ENCODE results near the gene CEP55. TPM values are rescaled to one million over a fixed set of nuclear protein-coding genes. Genes with fewer than 3 reads are reported as not detected.

Gene CEP55
- total RNA-seq (1 to 10 TPM in 1 of 2 donors, under 1 TPM in 1; 0.55 to 1.4 TPM), polyA plus RNA-seq (1 to 10 TPM in 1 of 2 donors, under 1 TPM in 1; 0.43 to 2.8 TPM)
- long read RNA-seq, donor 1 = 0 reads
- long read RNA-seq, donor 2 = 0 reads

DNA sequence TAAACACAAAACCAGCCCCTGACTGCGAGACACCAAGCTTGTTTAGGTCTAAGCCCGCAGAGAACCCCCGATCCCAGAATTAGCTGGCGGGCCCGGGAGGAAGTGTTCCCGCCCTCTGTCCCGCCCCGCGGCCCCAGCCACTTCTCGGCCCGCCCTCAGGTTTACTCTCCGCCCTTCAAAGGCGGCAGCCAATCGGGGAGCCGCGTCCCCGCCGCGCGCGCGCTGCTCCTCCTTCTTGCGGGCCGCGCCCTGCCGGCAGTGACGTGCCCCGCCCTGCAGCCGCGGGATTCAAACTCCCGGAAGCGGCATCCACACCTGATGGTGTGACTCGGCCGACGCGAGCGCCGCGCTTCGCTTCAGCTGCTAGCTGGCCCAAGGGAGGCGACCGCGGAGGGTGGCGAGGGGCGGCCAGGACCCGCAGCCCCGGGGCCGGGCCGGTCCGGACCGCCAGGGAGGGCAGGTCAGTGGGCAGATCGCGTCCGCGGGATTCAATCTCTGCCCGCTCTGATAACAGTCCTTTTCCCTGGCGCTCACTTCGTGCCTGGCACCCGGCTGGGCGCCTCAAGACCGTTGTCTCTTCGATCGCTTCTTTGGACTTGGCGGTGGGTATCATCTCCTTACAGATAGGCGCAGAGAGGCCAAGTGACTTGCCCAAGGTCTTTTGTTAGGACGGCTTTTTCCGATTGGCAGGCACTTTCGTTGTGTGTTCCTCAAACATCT, at the start of gene CEP55:
CEP55 (plus strand) TSS at position 291 of the 720 bp plus-strand sequence. CDS start 3,440 bp downstream, outside the sequence.
- Histone ChIP-seq H3K27ac (ENCODE audit: low read depth in 1 of 2, low read length in 2 of 2) (no peak within 1 kb of the TSS), H3K4me1 (ENCODE audit: control insufficient read depth in 1 of 2, insufficient read depth in 2 of 2, low read length in 2 of 2) (no peaks in the 10 kb centered on the region), H3K27me3 (ENCODE audit: control insufficient read depth in 1 of 2, insufficient read depth in 2 of 2, low read length in 1 of 2) (no peaks in the 10 kb centered on the region), H3K9me3 (ENCODE audit: control insufficient read depth, low read length) (no peaks in the 10 kb centered on the region), H3K36me3 (ENCODE audit: control insufficient read depth in 1 of 2, insufficient read depth in 2 of 2, low read length in 1 of 2) (no peaks in the 10 kb centered on the region), H3K4me3 (ENCODE audit: low read length in 2 of 2) (peak within 1 kb of the TSS; percentile 44 to 48)
- intact Hi-C loops (cut with DNase I) = loop anchor here in 1 of 2 donors (5.0 kb wide), 1 partner anchor 119 kb away; no protein-coding TSS in a partner anchor
- 1 to 2% methylated on average over 67 to 68 of the region's 68 CpGs for WGBS, 2 donors
- ATAC-seq (ENCODE audit: low FRiP score) (peak; percentile 100), DNase-seq (peak; percentile 97 to 98)

DNA sequence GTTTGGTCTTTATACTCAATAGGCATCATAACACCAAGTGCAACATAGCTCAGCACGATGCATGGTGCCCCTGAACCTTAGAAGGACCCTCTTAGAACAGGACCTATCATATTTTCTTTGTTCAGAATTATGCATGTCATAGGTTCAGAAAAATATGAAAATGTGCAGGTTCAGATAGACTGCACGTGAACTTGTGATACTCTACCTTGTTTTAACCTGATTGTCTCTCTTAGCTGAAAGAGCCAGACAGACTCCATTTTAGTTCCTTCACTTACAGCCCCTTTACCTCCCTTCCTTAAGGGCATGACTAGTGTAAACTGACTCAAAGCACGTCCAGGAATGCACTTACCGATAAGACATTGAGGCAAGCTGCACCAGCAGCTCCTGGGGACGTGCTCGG, 49.4 kb upstream of the CEP55 start:
- Histone ChIP-seq H3K4me1 (ENCODE audit: control insufficient read depth in 1 of 2, insufficient read depth in 2 of 2, low read length in 2 of 2) (no peaks in the 10 kb centered on the region), H3K27ac (ENCODE audit: low read depth in 1 of 2, low read length in 2 of 2) (peak overlapping the region in 1 of 2 donors; percentile 65), H3K27me3 (ENCODE audit: control insufficient read depth in 1 of 2, insufficient read depth in 2 of 2, low read length in 1 of 2) (no peaks in the 10 kb centered on the region), H3K4me3 (ENCODE audit: low read length in 2 of 2) (no peak overlapping the region), H3K9me3 (ENCODE audit: control insufficient read depth, low read length) (no peaks in the 10 kb centered on the region), H3K36me3 (ENCODE audit: control insufficient read depth in 1 of 2, insufficient read depth in 2 of 2, low read length in 1 of 2) (peaks cover 0 to 1% of the 10 kb centered on the region in 2 donors)
- ATAC-seq (ENCODE audit: low FRiP score) (no peak), DNase-seq (no peak)
- WGBS, 2 donors = 70 to 73% methylated on average over 6 of the region's 6 CpGs
- intact Hi-C loops (cut with DNase I) = no loop called here

DNA sequence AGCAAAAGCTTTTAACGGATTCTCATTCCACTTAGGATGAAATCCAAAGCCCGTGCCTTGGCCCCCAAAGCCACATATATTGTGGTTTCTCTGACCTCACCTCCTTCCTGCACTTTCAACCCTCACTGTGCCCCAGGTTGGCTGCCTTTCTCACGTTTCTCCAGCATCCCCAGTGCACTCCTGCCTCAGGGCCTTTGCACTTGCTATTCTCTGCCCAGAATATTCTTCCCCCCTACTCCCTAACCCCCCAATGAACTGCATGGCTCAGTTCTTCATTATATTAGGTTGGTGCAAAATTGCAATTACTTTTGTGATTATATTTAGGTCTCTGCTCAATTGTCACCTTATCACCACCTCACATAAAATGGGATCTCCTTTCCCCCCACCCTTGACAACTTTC, 48.4 kb upstream of the CEP55 start:
- 54 to 77% methylated on average over 3 of the region's 3 CpGs for WGBS, 2 donors
- ATAC-seq (ENCODE audit: low FRiP score) (no peak), DNase-seq (no peak)
- peaks cover 0 to 1% of the 10 kb centered on the region in 2 donors for H3K36me3 ChIP-seq (ENCODE audit: control insufficient read depth in 1 of 2, insufficient read depth in 2 of 2, low read length in 1 of 2)
- H3K4me1 ChIP-seq (ENCODE audit: control insufficient read depth in 1 of 2, insufficient read depth in 2 of 2, low read length in 2 of 2) = no peaks in the 10 kb centered on the region
- intact Hi-C loops (cut with DNase I) = no loop called here
- H3K27ac ChIP-seq (ENCODE audit: low read depth in 1 of 2, low read length in 2 of 2) = peak overlapping the region in 1 of 2 donors; percentile 33
- H3K9me3 ChIP-seq (ENCODE audit: control insufficient read depth, low read length) = no peaks in the 10 kb centered on the region
- no peak overlapping the region for H3K4me3 ChIP-seq (ENCODE audit: low read length in 2 of 2)
- H3K27me3 ChIP-seq (ENCODE audit: control insufficient read depth in 1 of 2, insufficient read depth in 2 of 2, low read length in 1 of 2) = no peaks in the 10 kb centered on the region

DNA sequence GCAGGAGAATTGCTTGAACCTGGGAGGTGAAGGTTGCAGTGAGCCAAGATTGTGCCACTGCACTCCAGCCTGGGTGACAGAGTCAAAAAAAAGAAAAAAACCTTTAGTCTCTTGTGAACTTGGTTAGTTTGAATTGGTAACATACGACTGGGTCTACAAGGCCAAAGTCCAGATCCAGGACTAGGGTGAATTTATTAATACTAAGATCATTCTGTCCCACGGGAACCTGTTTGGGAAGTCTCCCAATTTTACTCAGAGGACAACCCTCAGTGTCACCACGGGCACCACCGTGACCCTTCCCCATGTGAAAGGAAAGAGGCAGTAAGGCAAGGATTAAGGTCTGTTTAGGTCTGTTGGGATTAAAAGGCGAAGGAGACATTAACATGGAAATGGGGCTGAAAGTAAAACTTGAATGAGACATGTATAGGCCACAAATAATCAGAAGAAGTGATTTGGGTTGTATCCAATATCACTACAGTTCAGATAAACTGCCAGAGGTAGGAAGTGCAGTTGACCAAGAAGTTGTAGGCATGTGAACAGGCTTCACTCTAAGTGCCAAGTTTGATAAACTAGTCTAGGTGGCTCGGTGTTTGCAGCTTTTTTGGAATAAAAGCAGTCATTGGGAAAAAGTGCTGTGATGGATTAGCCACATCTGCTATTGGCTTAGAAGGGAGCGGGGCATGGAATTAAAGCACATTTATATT, 45.0 kb upstream of the CEP55 start:
- Histone ChIP-seq H3K27ac (ENCODE audit: low read depth in 1 of 2, low read length in 2 of 2) (no peak overlapping the region), H3K36me3 (ENCODE audit: control insufficient read depth in 1 of 2, insufficient read depth in 2 of 2, low read length in 1 of 2) (peaks cover 0 to 2% of the 10 kb centered on the region in 2 donors)
- 76% methylated on average over 7 of the region's 7 CpGs for WGBS, 2 donors

DNA sequence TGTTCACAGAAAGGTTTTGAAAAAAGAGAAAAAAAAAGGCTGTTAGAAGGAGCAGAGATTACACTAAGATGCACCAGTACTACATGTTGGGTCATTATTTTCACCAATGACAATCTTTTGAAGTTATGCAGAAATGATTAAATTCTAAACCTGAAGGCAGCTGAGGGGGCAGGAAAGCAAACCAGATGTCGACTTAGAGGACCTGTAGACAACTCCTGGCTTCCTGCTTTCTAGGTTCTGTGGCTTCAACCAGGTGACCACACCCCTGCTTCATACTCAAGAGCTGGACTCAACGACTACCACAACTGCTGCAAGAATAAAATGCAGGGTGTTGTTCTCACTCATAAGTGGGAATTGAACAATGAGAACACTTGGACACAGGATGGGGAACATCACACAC, 44.3 kb upstream of the CEP55 start:
- no peak overlapping the region for H3K4me3 ChIP-seq (ENCODE audit: low read length in 2 of 2)
- ATAC-seq (ENCODE audit: low FRiP score) (no peak), DNase-seq (no peak)
- peaks cover 0 to 4% of the 10 kb centered on the region in 2 donors for H3K36me3 ChIP-seq (ENCODE audit: control insufficient read depth in 1 of 2, insufficient read depth in 2 of 2, low read length in 1 of 2)
- intact Hi-C loops (cut with DNase I) = no loop called here
- no peak overlapping the region for H3K27ac ChIP-seq (ENCODE audit: low read depth in 1 of 2, low read length in 2 of 2)
- H3K9me3 ChIP-seq (ENCODE audit: control insufficient read depth, low read length) = no peaks in the 10 kb centered on the region
- 58 to 67% methylated on average over 2 of the region's 2 CpGs for WGBS, 2 donors
- H3K27me3 ChIP-seq (ENCODE audit: control insufficient read depth in 1 of 2, insufficient read depth in 2 of 2, low read length in 1 of 2) = no peaks in the 10 kb centered on the region
- no peaks in the 10 kb centered on the region for H3K4me1 ChIP-seq (ENCODE audit: control insufficient read depth in 1 of 2, insufficient read depth in 2 of 2, low read length in 2 of 2)

More for the DNA sequence above, 45.0 kb upstream of the CEP55 start:
- DNase-seq (no peak), ATAC-seq (ENCODE audit: low FRiP score) (no peak)
- H3K27me3 ChIP-seq (ENCODE audit: control insufficient read depth in 1 of 2, insufficient read depth in 2 of 2, low read length in 1 of 2) = no peaks in the 10 kb centered on the region
- no peaks in the 10 kb centered on the region for H3K9me3 ChIP-seq (ENCODE audit: control insufficient read depth, low read length)
- intact Hi-C loops (cut with DNase I) = no loop called here
- H3K4me1 ChIP-seq (ENCODE audit: control insufficient read depth in 1 of 2, insufficient read depth in 2 of 2, low read length in 2 of 2) = no peaks in the 10 kb centered on the region
- H3K4me3 ChIP-seq (ENCODE audit: low read length in 2 of 2) = no peak overlapping the region

DNA sequence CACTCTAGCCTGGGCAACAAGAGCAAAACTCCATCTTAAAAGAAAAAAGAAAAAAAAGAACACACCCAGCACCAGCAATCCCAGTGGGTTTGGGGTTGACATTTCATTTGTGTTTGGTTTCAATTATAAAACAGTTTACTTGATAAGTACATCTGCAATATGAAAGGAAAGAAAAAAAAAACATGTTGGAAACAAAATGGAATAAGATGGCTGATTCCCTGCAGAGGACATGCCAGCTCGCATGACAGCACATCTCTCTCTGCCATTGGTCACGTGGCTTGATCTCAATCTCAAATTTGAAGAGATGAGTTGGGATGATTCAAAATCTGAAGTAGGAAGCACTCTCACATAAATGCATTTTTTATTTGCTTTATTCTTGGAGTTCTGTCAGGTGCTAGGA, 42.3 kb upstream of the CEP55 start:
- no peaks in the 10 kb centered on the region for H3K4me1 ChIP-seq (ENCODE audit: control insufficient read depth in 1 of 2, insufficient read depth in 2 of 2, low read length in 2 of 2)
- ATAC-seq (ENCODE audit: low FRiP score) = no peak
- H3K27ac ChIP-seq (ENCODE audit: low read depth in 1 of 2, low read length in 2 of 2) = no peak overlapping the region
- DNase-seq = no peak
- WGBS, 2 donors = 94 to 96% methylated on average over 2 of the region's 2 CpGs
- H3K9me3 ChIP-seq (ENCODE audit: control insufficient read depth, low read length) = no peaks in the 10 kb centered on the region
- no peak overlapping the region for H3K4me3 ChIP-seq (ENCODE audit: low read length in 2 of 2)
- H3K27me3 ChIP-seq (ENCODE audit: control insufficient read depth in 1 of 2, insufficient read depth in 2 of 2, low read length in 1 of 2) = no peaks in the 10 kb centered on the region
- intact Hi-C loops (cut with DNase I) = no loop called here
- H3K36me3 ChIP-seq (ENCODE audit: control insufficient read depth in 1 of 2, insufficient read depth in 2 of 2, low read length in 1 of 2) = peaks cover 0 to 4% of the 10 kb centered on the region in 2 donors

DNA sequence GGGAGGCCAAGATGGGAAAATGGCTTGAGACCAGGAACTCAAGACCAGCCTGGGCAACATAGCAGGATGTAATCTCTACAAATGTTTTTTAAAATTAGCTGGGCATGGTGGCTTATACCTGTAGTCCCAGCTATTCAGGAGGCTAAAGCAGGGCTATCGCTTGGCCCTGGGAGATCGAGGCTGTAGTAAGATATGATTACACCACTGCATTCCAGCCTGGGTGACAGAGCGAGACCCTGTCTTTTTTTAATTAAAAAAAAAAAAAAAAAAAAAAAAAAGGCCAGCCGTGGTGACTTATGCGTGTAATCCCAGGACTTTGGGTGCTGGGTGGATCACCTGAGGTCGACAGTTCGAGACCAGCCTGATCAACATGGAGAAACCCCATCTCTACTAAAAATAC, 41.7 kb upstream of the CEP55 start:
- 80 to 93% methylated on average over 7 of the region's 7 CpGs for WGBS, 2 donors
- H3K27ac ChIP-seq (ENCODE audit: low read depth in 1 of 2, low read length in 2 of 2) = peak overlapping the region in 1 of 2 donors; percentile 48
- intact Hi-C loops (cut with DNase I) = no loop called here

DNA sequence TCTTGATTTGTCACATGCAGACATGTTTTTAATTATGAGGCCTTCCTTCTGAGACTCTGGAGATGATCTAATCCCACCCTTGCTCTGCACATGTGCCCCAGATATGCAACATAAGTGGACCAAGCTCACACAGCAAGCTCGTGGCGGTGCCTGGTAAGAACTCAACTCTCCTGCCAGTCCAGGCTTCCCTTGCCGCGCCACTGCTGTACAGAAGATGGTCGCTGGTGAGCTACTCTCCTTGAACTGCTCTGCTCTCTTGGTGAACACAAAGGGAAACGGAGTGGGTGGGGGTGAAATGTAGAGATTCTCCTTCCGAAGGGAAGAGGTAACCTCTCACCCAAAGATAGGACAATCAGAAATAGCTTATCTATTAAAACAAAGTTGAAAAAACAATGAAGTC, 39.9 kb upstream of the CEP55 start:
- WGBS, 2 donors = 83 to 92% methylated on average over 7 of the region's 7 CpGs
- Histone ChIP-seq H3K4me1 (ENCODE audit: control insufficient read depth in 1 of 2, insufficient read depth in 2 of 2, low read length in 2 of 2) (peaks cover 0 to 6% of the 10 kb centered on the region in 2 donors), H3K4me3 (ENCODE audit: low read length in 2 of 2) (no peak overlapping the region), H3K27ac (ENCODE audit: low read depth in 1 of 2, low read length in 2 of 2) (peak overlapping the region in 1 of 2 donors; percentile 25), H3K36me3 (ENCODE audit: control insufficient read depth in 1 of 2, insufficient read depth in 2 of 2, low read length in 1 of 2) (peaks cover 0 to 4% of the 10 kb centered on the region in 2 donors), H3K27me3 (ENCODE audit: control insufficient read depth in 1 of 2, insufficient read depth in 2 of 2, low read length in 1 of 2) (no peaks in the 10 kb centered on the region), H3K9me3 (ENCODE audit: control insufficient read depth, low read length) (no peaks in the 10 kb centered on the region)
- ATAC-seq (ENCODE audit: low FRiP score) (no peak), DNase-seq (no peak)
- intact Hi-C loops (cut with DNase I) = no loop called here

More for the DNA sequence above, 41.7 kb upstream of the CEP55 start:
- H3K36me3 ChIP-seq (ENCODE audit: control insufficient read depth in 1 of 2, insufficient read depth in 2 of 2, low read length in 1 of 2) = peaks cover 0 to 4% of the 10 kb centered on the region in 2 donors
- DNase-seq (no peak), ATAC-seq (ENCODE audit: low FRiP score) (no peak)
- no peak overlapping the region for H3K4me3 ChIP-seq (ENCODE audit: low read length in 2 of 2)
- no peaks in the 10 kb centered on the region for H3K9me3 ChIP-seq (ENCODE audit: control insufficient read depth, low read length)
- peaks cover 0 to 5% of the 10 kb centered on the region in 2 donors for H3K4me1 ChIP-seq (ENCODE audit: control insufficient read depth in 1 of 2, insufficient read depth in 2 of 2, low read length in 2 of 2)
- H3K27me3 ChIP-seq (ENCODE audit: control insufficient read depth in 1 of 2, insufficient read depth in 2 of 2, low read length in 1 of 2) = no peaks in the 10 kb centered on the region

Data from aorta (tissue), 5 donors.